ENCODE results near the gene MAP4K5. TPM values are rescaled to one million over a fixed set of nuclear protein-coding genes. Genes with fewer than 3 reads are reported as not detected.

MAP4K5 gene
- total and polyA plus RNA-seq, 4 donors, result 55.5 to 91.3 (median 66.7) TPM

DNA sequence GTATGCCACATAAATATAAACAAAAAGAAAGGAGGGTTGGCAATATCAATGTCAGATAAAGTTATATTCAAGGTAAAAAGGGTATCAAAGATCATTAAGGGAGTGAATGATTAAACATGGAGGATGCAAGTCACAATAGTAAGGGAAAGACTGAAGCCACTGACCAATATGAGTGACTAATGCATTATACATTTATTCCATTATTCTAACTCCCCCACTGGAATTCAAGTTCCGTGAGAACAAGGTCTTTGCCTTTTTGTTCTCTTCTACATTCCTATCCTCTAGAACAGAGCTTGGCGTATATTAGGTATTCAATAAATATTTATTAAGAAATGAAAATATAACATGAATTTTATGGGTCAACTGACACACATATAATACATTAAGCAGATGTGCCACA, 30.7 kb downstream of the MAP4K5 start:
- Histone ChIP-seq H3K36me3 (ENCODE audit: control insufficient read depth, insufficient read depth, low read length) (no peaks in the 10 kb centered on the region), H3K4me3 (ENCODE audit: low read depth, low read length) (no peak overlapping the region), H3K4me1 (ENCODE audit: control insufficient read depth, insufficient read depth, low read length) (no peaks in the 10 kb centered on the region), H3K9me3 (ENCODE audit: control insufficient read depth, insufficient read depth, low read length) (no peaks in the 10 kb centered on the region), H3K27ac (ENCODE audit: low read depth, low read length) (no peak overlapping the region), H3K27me3 (ENCODE audit: control insufficient read depth, insufficient read depth, low read length) (no peaks in the 10 kb centered on the region)
- DNase-seq (ENCODE audit: low read depth in 4 of 6, low spot score in 6 of 6), result no peak
- no CpG with 5 or more reads among the region's 2 CpGs for WGBS (ENCODE audit: insufficient coverage)

DNA sequence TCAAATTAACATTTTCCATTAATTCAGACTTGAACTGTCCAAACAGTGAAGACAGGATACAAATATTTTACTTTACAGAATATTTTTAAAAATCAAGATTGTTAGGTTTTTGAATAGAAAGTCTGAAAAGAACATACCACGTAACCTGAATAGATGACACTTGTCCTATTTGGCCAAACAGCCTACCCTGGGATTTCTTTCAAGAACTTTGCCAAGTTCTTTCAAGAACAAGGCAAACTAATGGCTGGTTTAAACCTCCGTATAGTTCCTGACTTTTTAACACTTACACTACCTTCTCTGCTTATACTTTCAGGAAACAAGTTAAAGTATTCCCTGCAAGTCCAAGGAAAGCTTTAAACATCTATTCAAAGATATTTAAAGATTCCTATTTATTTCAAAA, 35.0 kb downstream of the MAP4K5 start:
- Histone ChIP-seq H3K27me3 (ENCODE audit: control insufficient read depth, insufficient read depth, low read length) (no peaks in the 10 kb centered on the region), H3K9me3 (ENCODE audit: control insufficient read depth, insufficient read depth, low read length) (no peaks in the 10 kb centered on the region), H3K36me3 (ENCODE audit: control insufficient read depth, insufficient read depth, low read length) (no peaks in the 10 kb centered on the region), H3K27ac (ENCODE audit: low read depth, low read length) (peak overlapping the region; percentile 15), H3K4me3 (ENCODE audit: low read depth, low read length) (no peak overlapping the region), H3K4me1 (ENCODE audit: control insufficient read depth, insufficient read depth, low read length) (no peaks in the 10 kb centered on the region)
- DNase-seq (ENCODE audit: low read depth in 4 of 6, low spot score in 6 of 6), result peak; percentile 7 to 56 (median 38)
- 37% methylated on average over 2 of the region's 2 CpGs for WGBS (ENCODE audit: insufficient coverage)

DNA sequence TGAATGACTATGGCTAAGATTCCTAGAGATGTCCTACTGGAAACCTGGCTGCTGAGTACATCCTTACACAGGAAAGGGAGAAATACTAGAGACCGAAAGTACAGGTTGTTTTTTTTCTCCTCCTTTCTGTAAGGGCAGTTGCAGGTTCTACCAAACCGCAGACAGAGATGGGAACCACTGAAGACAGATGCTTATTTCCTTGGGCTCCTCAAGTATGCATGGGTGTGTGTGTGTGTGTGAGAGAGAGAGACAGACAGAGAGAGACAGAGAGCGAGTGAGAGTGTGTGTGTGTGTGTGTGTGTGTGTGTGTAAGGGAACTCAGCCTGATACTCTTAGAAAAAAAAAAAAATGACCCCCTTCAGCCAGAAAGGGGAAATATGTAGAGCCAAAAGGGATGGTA, 42.5 kb downstream of the MAP4K5 start:
- H3K27ac ChIP-seq (ENCODE audit: low read depth, low read length), result no peak overlapping the region
- no peak for DNase-seq (ENCODE audit: low read depth in 4 of 6, low spot score in 6 of 6)
- no peak overlapping the region for H3K4me3 ChIP-seq (ENCODE audit: low read depth, low read length)
- 84% methylated on average over 2 of the region's 3 CpGs for WGBS (ENCODE audit: insufficient coverage)
- H3K4me1 ChIP-seq (ENCODE audit: control insufficient read depth, insufficient read depth, low read length), result no peaks in the 10 kb centered on the region
- H3K36me3 ChIP-seq (ENCODE audit: control insufficient read depth, insufficient read depth, low read length), result peaks cover 2% of the 10 kb centered on the region
- H3K9me3 ChIP-seq (ENCODE audit: control insufficient read depth, insufficient read depth, low read length), result no peaks in the 10 kb centered on the region
- no peaks in the 10 kb centered on the region for H3K27me3 ChIP-seq (ENCODE audit: control insufficient read depth, insufficient read depth, low read length)

DNA sequence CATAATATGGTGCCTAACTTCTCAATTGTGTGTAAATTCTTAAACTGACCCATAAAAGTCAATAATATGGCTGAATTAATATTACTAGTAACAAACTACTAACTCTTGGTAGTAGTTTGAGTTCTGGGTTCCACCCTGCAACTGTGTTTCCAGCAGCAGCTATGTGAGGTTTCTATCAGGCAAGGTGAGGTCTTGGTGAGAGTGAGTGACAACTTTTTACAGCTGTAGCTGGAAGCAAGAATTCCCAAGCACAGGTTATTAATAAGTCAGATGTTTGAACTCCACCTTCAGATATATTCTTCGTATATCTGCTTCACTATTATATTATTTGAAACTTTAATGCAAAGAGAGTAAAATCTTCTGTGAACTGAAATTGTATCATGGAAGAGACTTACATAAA, 43.8 kb downstream of the MAP4K5 start:
- Histone ChIP-seq H3K27ac (ENCODE audit: low read depth, low read length) (no peak overlapping the region), H3K4me1 (ENCODE audit: control insufficient read depth, insufficient read depth, low read length) (no peaks in the 10 kb centered on the region), H3K36me3 (ENCODE audit: control insufficient read depth, insufficient read depth, low read length) (peaks cover 2% of the 10 kb centered on the region), H3K9me3 (ENCODE audit: control insufficient read depth, insufficient read depth, low read length) (no peaks in the 10 kb centered on the region), H3K27me3 (ENCODE audit: control insufficient read depth, insufficient read depth, low read length) (no peaks in the 10 kb centered on the region), H3K4me3 (ENCODE audit: low read depth, low read length) (no peak overlapping the region)
- no peak for DNase-seq (ENCODE audit: low read depth in 4 of 6, low spot score in 6 of 6)
- WGBS (ENCODE audit: insufficient coverage), result no CpG with 5 or more reads among the region's 1 CpG

DNA sequence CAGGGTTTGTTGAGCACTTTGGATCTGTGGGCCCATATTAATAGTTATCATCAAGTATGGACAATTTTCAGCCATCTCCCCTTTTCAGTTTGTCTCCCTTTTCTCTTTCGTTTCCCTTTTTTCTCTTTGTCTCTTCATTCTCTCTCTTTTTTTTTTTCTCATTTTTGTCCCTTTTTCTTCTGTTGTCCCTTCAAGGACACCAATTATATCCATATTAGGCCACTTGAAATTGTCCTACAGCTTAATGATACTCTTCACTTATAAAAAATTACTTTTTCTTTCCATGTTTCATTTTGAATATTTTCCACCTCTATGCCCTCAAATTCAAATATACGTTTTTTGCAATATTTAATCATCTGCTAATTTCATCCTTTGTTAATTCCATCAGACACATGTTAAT, 53.3 kb downstream of the MAP4K5 start:
- WGBS (ENCODE audit: insufficient coverage), result 91% methylated on average over 2 of the region's 2 CpGs

DNA sequence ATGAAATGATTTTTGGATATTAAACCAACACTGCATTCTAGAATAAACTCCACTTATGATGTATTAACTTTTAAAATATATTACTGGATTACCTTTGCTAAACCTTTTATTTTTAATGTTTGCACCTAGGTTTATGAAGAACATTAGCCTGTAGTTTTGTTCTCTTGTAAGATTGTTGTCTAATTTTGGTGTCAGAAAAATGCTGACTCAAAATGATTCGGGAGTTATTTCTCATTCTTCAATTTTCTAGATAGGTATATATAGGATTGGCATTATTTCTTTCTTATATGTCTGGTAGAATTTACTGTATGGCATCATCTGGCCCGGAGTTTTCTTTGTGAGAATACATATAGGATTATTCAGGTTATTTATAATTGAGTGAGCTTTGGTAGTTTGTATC, 54.6 kb downstream of the MAP4K5 start:
- H3K4me3 ChIP-seq (ENCODE audit: low read depth, low read length), result no peak overlapping the region
- no CpG with 5 or more reads among the region's 2 CpGs for WGBS (ENCODE audit: insufficient coverage)
- no peaks in the 10 kb centered on the region for H3K27me3 ChIP-seq (ENCODE audit: control insufficient read depth, insufficient read depth, low read length)
- no peaks in the 10 kb centered on the region for H3K9me3 ChIP-seq (ENCODE audit: control insufficient read depth, insufficient read depth, low read length)
- no peak overlapping the region for H3K27ac ChIP-seq (ENCODE audit: low read depth, low read length)
- no peaks in the 10 kb centered on the region for H3K4me1 ChIP-seq (ENCODE audit: control insufficient read depth, insufficient read depth, low read length)
- DNase-seq (ENCODE audit: low read depth in 4 of 6, low spot score in 6 of 6), result no peak
- peaks cover 10% of the 10 kb centered on the region for H3K36me3 ChIP-seq (ENCODE audit: control insufficient read depth, insufficient read depth, low read length)

More for the DNA sequence above, 53.3 kb downstream of the MAP4K5 start:
- no peak overlapping the region for H3K27ac ChIP-seq (ENCODE audit: low read depth, low read length)
- H3K27me3 ChIP-seq (ENCODE audit: control insufficient read depth, insufficient read depth, low read length), result no peaks in the 10 kb centered on the region
- no peak overlapping the region for H3K4me3 ChIP-seq (ENCODE audit: low read depth, low read length)
- no peaks in the 10 kb centered on the region for H3K4me1 ChIP-seq (ENCODE audit: control insufficient read depth, insufficient read depth, low read length)
- H3K9me3 ChIP-seq (ENCODE audit: control insufficient read depth, insufficient read depth, low read length), result no peaks in the 10 kb centered on the region
- peaks cover 5% of the 10 kb centered on the region for H3K36me3 ChIP-seq (ENCODE audit: control insufficient read depth, insufficient read depth, low read length)
- no peak for DNase-seq (ENCODE audit: low read depth in 4 of 6, low spot score in 6 of 6)

DNA sequence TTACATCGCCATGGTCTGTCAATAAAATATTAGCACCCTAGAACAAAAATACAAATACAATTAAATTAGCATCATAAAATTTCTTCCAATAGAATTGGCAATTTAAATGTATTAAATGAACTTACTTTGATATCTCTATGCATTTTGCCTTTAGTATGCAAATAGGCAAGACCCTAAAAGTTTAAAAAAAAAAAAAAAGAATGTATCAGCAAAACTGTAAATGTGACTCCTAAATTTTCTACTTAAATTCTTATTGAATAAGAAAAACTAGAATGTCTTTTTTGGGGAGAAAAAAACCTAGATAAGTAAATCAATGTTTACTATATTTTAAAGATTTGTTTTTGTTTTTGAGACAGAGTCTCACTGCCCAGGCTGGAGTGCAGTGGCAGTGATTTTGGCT, 56.2 kb downstream of the MAP4K5 start:
- Histone ChIP-seq H3K36me3 (ENCODE audit: control insufficient read depth, insufficient read depth, low read length) (peaks cover 10% of the 10 kb centered on the region), H3K4me3 (ENCODE audit: low read depth, low read length) (no peak overlapping the region), H3K4me1 (ENCODE audit: control insufficient read depth, insufficient read depth, low read length) (no peaks in the 10 kb centered on the region), H3K27me3 (ENCODE audit: control insufficient read depth, insufficient read depth, low read length) (no peaks in the 10 kb centered on the region), H3K9me3 (ENCODE audit: control insufficient read depth, insufficient read depth, low read length) (no peaks in the 10 kb centered on the region), H3K27ac (ENCODE audit: low read depth, low read length) (no peak overlapping the region)
- WGBS (ENCODE audit: insufficient coverage), result no CpG with 5 or more reads among the region's 1 CpG
- no peak for DNase-seq (ENCODE audit: low read depth in 4 of 6, low spot score in 6 of 6)

DNA sequence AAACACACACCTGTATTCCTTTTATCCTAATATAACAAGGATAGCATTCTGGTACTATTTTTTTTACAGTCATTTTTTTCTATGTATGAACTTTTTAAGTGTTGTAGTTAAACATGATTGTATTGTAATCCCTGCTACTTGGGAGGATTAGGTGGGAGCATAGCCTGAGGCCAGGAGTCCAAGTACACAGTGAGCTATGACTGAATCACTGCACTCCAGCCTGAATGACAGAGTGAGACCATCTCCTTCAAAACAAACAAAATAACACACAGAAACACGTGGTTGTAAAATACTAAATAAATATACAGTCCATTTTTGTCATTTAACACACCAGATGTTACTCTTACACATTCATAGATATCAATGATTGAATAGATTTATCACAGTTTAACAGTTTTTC, 56.9 kb downstream of the MAP4K5 start:
- Histone ChIP-seq H3K36me3 (ENCODE audit: control insufficient read depth, insufficient read depth, low read length) (peaks cover 10% of the 10 kb centered on the region), H3K4me3 (ENCODE audit: low read depth, low read length) (no peak overlapping the region), H3K4me1 (ENCODE audit: control insufficient read depth, insufficient read depth, low read length) (no peaks in the 10 kb centered on the region), H3K9me3 (ENCODE audit: control insufficient read depth, insufficient read depth, low read length) (no peaks in the 10 kb centered on the region), H3K27ac (ENCODE audit: low read depth, low read length) (no peak overlapping the region), H3K27me3 (ENCODE audit: control insufficient read depth, insufficient read depth, low read length) (no peaks in the 10 kb centered on the region)
- no peak for DNase-seq (ENCODE audit: low read depth in 4 of 6, low spot score in 6 of 6)
- no CpG with 5 or more reads among the region's 1 CpG for WGBS (ENCODE audit: insufficient coverage)

DNA sequence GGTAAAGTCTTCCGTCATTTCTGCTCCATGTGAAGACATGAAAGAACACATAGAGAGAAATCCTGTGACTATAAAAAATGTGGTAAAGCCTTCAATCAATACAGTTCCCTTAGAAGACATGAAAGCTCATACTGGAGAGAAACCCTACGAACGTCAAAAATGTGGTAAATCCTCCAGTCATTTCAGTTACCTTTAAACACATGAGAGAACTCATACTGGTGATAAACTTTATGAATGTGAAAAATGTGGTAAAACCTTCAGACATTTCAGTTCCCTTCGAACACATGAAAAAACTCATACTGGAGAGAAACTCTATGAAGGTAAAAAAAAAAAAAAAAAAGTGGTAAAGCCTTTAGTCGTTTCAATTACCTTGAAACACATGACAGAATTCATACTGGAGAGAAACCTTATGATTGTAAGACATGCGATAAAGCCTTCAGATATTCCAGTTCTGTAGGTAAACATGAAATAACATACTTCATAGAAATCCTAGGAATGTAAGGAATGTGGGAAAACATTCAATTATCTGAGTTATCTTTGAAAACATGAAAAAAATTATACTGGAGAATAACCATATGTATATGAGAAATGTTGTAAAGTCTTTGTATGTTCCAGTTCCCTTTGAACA, 60.4 kb downstream of the MAP4K5 start:
- no peak overlapping the region for H3K27ac ChIP-seq (ENCODE audit: low read depth, low read length)
- WGBS (ENCODE audit: insufficient coverage), result no CpG with 5 or more reads among the region's 6 CpGs
- H3K27me3 ChIP-seq (ENCODE audit: control insufficient read depth, insufficient read depth, low read length), result no peaks in the 10 kb centered on the region
- no peaks in the 10 kb centered on the region for H3K9me3 ChIP-seq (ENCODE audit: control insufficient read depth, insufficient read depth, low read length)
- DNase-seq (ENCODE audit: low read depth in 4 of 6, low spot score in 6 of 6), result no peak
- H3K36me3 ChIP-seq (ENCODE audit: control insufficient read depth, insufficient read depth, low read length), result peaks cover 10% of the 10 kb centered on the region
- no peak overlapping the region for H3K4me3 ChIP-seq (ENCODE audit: low read depth, low read length)
- no peaks in the 10 kb centered on the region for H3K4me1 ChIP-seq (ENCODE audit: control insufficient read depth, insufficient read depth, low read length)

DNA sequence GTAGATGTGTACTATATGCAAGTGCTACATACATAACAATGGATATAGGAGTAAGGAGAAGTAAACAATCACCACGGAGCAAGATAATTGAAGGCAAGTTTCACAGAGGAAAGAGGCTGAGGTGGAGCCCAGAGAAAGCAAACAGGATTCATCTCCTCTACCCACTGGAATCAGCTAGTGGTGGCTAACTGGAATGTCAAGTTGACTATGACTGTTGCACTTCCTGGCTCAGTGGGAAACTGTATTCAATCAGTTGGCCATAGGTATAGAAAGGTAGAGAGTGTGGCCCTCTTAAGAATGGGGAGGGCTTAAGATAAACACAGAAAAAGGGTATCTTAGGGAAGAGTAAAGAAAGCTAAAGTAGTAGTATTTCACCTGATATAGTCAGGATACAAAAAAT, 62.4 kb downstream of the MAP4K5 start:
- no peaks in the 10 kb centered on the region for H3K27me3 ChIP-seq (ENCODE audit: control insufficient read depth, insufficient read depth, low read length)
- H3K9me3 ChIP-seq (ENCODE audit: control insufficient read depth, insufficient read depth, low read length), result no peaks in the 10 kb centered on the region
- no peaks in the 10 kb centered on the region for H3K4me1 ChIP-seq (ENCODE audit: control insufficient read depth, insufficient read depth, low read length)
- peaks cover 16% of the 10 kb centered on the region for H3K36me3 ChIP-seq (ENCODE audit: control insufficient read depth, insufficient read depth, low read length)
- no peak for DNase-seq (ENCODE audit: low read depth in 4 of 6, low spot score in 6 of 6)
- no CpG with 5 or more reads among the region's 1 CpG for WGBS (ENCODE audit: insufficient coverage)
- no peak overlapping the region for H3K4me3 ChIP-seq (ENCODE audit: low read depth, low read length)
- H3K27ac ChIP-seq (ENCODE audit: low read depth, low read length), result no peak overlapping the region
